PC-3 (cell line): ENCODE results near the gene SMIM1.

Experiments
- EZH2phosphoT487 ChIP-seq: fragments of 300-600 bp; sonication (generic); IDR thresholded peaks from 2 replicates; pipeline ENCODE4 v1.6.1; 2018; ENCODE audit warnings: mild to moderate bottlenecking, antibody characterized with exemption, low read length, borderline replicate concordance
- TF ChIP-seq, protein P1 (sequence below): fragments of 300-600 bp; sonication (generic); conservative IDR thresholded peaks from 2 replicates; pipeline ENCODE4 v1.5.1; 2017; ENCODE audit warnings: antibody characterized with exemption, low read depth, mild to moderate bottlenecking, low read length

DNA sequence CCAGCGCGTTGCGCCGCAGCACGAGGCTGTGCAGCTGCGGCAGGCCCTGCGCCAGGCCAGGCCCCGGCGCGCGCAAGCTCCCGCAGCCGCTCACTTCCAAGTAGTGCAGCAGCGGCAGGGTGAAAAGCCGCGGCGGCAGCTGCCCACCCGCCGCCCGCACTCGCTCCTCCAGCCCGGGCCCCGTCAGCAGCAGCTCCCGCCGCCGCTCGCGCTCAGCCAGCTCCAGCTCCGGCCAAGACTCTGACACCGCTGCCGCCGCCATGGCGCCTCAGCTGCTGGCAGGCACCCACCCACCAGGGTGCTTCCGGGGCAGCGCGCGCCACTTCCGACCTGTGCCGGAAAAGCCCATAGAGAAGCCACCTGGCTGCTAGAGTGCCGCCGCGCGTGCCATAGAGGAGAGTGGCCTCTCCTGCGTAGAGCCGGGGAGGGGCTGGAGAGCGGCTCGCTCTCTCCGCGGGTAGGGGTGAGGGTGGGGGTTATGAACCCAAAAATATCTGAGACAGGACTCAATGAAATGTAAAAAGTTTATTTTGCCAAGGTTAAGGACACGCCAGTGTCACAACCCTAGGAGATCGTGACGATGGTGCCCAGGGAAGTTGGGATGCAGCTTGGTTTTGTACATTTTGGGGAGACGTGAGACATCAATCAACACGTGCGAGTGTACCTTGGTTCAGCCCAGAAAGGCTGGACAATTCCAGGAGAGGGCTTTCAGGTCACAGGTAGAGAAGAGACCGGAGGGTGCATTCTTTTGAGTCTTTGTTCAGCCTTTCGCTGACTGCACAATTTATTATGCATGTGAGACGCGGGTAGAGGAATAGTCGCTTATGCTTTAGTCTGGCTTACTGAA, 23.9 kb downstream of the SMIM1 start, which contains the start of gene LRRC47:
- TF ChIP-seq, protein P1, sequence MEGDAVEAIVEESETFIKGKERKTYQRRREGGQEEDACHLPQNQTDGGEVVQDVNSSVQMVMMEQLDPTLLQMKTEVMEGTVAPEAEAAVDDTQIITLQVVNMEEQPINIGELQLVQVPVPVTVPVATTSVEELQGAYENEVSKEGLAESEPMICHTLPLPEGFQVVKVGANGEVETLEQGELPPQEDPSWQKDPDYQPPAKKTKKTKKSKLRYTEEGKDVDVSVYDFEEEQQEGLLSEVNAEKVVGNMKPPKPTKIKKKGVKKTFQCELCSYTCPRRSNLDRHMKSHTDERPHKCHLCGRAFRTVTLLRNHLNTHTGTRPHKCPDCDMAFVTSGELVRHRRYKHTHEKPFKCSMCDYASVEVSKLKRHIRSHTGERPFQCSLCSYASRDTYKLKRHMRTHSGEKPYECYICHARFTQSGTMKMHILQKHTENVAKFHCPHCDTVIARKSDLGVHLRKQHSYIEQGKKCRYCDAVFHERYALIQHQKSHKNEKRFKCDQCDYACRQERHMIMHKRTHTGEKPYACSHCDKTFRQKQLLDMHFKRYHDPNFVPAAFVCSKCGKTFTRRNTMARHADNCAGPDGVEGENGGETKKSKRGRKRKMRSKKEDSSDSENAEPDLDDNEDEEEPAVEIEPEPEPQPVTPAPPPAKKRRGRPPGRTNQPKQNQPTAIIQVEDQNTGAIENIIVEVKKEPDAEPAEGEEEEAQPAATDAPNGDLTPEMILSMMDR = no peak
- TF ChIP-seq EZH2phosphoT487 = no peak
